Astrocyte (in vitro differentiated cells and primary cell): Measurements from ENCODE around the gene CACNA1C. TPM values are rescaled to one million over a fixed set of nuclear protein-coding genes. Genes with fewer than 3 reads are reported as not detected.

Experiments
- DNase-seq: peaks from one replicate; pipeline ENCODE4 v3.0.0-alpha.2; 2010; ENCODE audit warnings: low read depth
- FAIRE-seq: peaks from 2 replicates; lab custom pipeline; 2011; peaks lifted over from hg19 to GRCh38; lab: Jason Lieb, UNC
- H2AFZ ChIP-seq: 2 replicates; pipeline ENCODE4 v1.6.0; 2012; ENCODE audit warnings: low read depth, low read length, inconsistent platforms
- H3K27ac ChIP-seq: 2 replicates; pipeline ENCODE4 v1.5.1; 2011; ENCODE audit warnings: low read depth, low read length, inconsistent platforms
- H3K27me3 ChIP-seq: 2 replicates; pipeline ENCODE4 v1.6.0; 2011; ENCODE audit warnings: low read length, inconsistent platforms; ENCODE audit not compliant: insufficient read depth
- H3K36me3 ChIP-seq: 2 replicates; pipeline ENCODE4 v1.5.1; 2011; ENCODE audit warnings: low read length, inconsistent platforms; ENCODE audit not compliant: insufficient read depth
- H3K4me1 ChIP-seq: 2 replicates; pipeline ENCODE4 v1.5.1; 2011; ENCODE audit warnings: low read length, inconsistent platforms; ENCODE audit not compliant: insufficient read depth
- H3K4me2 ChIP-seq: 2 replicates; pipeline ENCODE4 v1.6.0; 2012; ENCODE audit warnings: low read length, inconsistent platforms
- H3K4me3 ChIP-seq: 2 replicates; pipeline ENCODE4 v1.5.1; 2011; ENCODE audit warnings: low read depth, mild to moderate bottlenecking, low read length, inconsistent platforms; ENCODE audit not compliant: insufficient read depth
- H3K79me2 ChIP-seq: 2 replicates; pipeline ENCODE4 v1.6.0; 2012; ENCODE audit warnings: mild to moderate bottlenecking, low read length, inconsistent platforms; ENCODE audit not compliant: insufficient read depth
- H3K9ac ChIP-seq: 2 replicates; pipeline ENCODE4 v1.6.0; 2012; ENCODE audit warnings: mild to moderate bottlenecking, low read length, inconsistent platforms
- H3K9me3 ChIP-seq: 2 replicates; pipeline ENCODE4 v1.5.1; 2012; ENCODE audit warnings: low read depth, mild to moderate bottlenecking, low read length, inconsistent platforms; ENCODE audit not compliant: insufficient read depth
- H4K20me1 ChIP-seq: 2 replicates; pipeline ENCODE4 v1.6.0; 2012; ENCODE audit warnings: low read length, inconsistent platforms; ENCODE audit not compliant: insufficient read depth
- H3K27ac Mint-ChIP-seq: one replicate; pipeline ENCODE4 v1.8.0; 2021; ENCODE audit warnings: mild to moderate bottlenecking, mixed read lengths; ENCODE audit not compliant: unreplicated experiment
- H3K27me3 Mint-ChIP-seq: one replicate; pipeline ENCODE4 v1.8.0; 2021; ENCODE audit warnings: low read depth, mixed read lengths; ENCODE audit not compliant: unreplicated experiment
- H3K36me3 Mint-ChIP-seq: one replicate; pipeline ENCODE4 v1.8.0; 2021; ENCODE audit warnings: low read depth, mixed read lengths; ENCODE audit not compliant: unreplicated experiment
- H3K4me1 Mint-ChIP-seq: one replicate; pipeline ENCODE4 v1.8.0; 2021; ENCODE audit warnings: low read depth, mixed read lengths; ENCODE audit not compliant: unreplicated experiment
- H3K4me3 Mint-ChIP-seq: one replicate; pipeline ENCODE4 v1.8.0; 2021; ENCODE audit warnings: mild to moderate bottlenecking, moderate library complexity, mixed read lengths; ENCODE audit not compliant: unreplicated experiment
- H3K9me3 Mint-ChIP-seq: one replicate; pipeline ENCODE4 v1.8.0; 2021; ENCODE audit warnings: mild to moderate bottlenecking, mixed read lengths; ENCODE audit not compliant: unreplicated experiment
- EZH2 ChIP-seq: IDR thresholded peaks from 2 replicates; pipeline ENCODE4 v1.6.1; 2012; ENCODE audit warnings: mild to moderate bottlenecking, low read length, inconsistent platforms; ENCODE audit not compliant: insufficient read depth
- total RNA-seq: library from RNA; stranded (reverse); gene quantifications from 2 replicates; pipeline ENCODE4 v1.2.1, GENCODE V29; 2021
- TF ChIP-seq, protein P1 (sequence below): IDR thresholded peaks from 2 replicates; pipeline ENCODE4 v1.5.1; 2011; ENCODE audit warnings: low read depth, mild to moderate bottlenecking, inconsistent platforms, low read length, moderate library complexity; ENCODE audit not compliant: insufficient read depth

CACNA1C gene
- total RNA-seq, 1 donor from 2014 or later = 2.1 TPM

GRCh38 chr12:2745655-2746054, 692.9 kb downstream of the CACNA1C start:
- H3K4me2 ChIP-seq = no peak overlapping the region
- H3K9me3 ChIP-seq = no peaks in the 10 kb centered on the region
- H3K36me3 ChIP-seq = no peaks in the 10 kb centered on the region
- no peak for DNase-seq
- no peaks in the 10 kb centered on the region for H3K4me1 ChIP-seq
- H3K4me3 Mint-ChIP-seq = no peak overlapping the region
- H3K27ac Mint-ChIP-seq = no peak overlapping the region
- H3K27ac ChIP-seq = no peak overlapping the region
- H3K4me1 Mint-ChIP-seq = no peaks in the 10 kb centered on the region
- TF ChIP-seq, protein P1, sequence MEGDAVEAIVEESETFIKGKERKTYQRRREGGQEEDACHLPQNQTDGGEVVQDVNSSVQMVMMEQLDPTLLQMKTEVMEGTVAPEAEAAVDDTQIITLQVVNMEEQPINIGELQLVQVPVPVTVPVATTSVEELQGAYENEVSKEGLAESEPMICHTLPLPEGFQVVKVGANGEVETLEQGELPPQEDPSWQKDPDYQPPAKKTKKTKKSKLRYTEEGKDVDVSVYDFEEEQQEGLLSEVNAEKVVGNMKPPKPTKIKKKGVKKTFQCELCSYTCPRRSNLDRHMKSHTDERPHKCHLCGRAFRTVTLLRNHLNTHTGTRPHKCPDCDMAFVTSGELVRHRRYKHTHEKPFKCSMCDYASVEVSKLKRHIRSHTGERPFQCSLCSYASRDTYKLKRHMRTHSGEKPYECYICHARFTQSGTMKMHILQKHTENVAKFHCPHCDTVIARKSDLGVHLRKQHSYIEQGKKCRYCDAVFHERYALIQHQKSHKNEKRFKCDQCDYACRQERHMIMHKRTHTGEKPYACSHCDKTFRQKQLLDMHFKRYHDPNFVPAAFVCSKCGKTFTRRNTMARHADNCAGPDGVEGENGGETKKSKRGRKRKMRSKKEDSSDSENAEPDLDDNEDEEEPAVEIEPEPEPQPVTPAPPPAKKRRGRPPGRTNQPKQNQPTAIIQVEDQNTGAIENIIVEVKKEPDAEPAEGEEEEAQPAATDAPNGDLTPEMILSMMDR = no peak
- TF ChIP-seq EZH2 = no peak
- H3K9ac ChIP-seq = no peak overlapping the region
- peaks cover 3% of the 10 kb centered on the region for H3K27me3 ChIP-seq
- H3K36me3 Mint-ChIP-seq = no peaks in the 10 kb centered on the region
- peaks cover 5% of the 10 kb centered on the region for H3K9me3 Mint-ChIP-seq
- no peaks in the 10 kb centered on the region for H3K79me2 ChIP-seq
- H2AFZ ChIP-seq = no peak overlapping the region
- no peak overlapping the region for H3K4me3 ChIP-seq
- peaks cover 55% of the 10 kb centered on the region for H3K27me3 Mint-ChIP-seq
- no peak for FAIRE-seq
- no peaks in the 10 kb centered on the region for H4K20me1 ChIP-seq

Other genes with a start within 250 kb of the CACNA1C start
- not detected in 2 replicates for gene LRTM2, start 232.4 kb upstream of the CACNA1C start, total RNA-seq
- 0.09 and 0.26 TPM in 2 replicates for gene CACNA2D4, start 134.3 kb upstream of the CACNA1C start, total RNA-seq
- 13.1 and 16.5 TPM in 2 replicates for gene DCP1B, start 48.5 kb upstream of the CACNA1C start, total RNA-seq